GM18861 (cell line): ENCODE measurements around the gene TMEM63B.
A peak's percentile ranks its signal among the peaks of the same experiment; 100 is the strongest.
"Not testable (repeated sequence)": the region's sequence is repeated elsewhere in the genome, so short reads cannot be mapped to it uniquely, and the experiment has no call there.

ENCODE experiments used
- ATAC-seq: cut with Tn5 transposase; IDR thresholded peaks from one replicate; pipeline ENCODE4 v1.9.1; 2021; ENCODE audit not compliant: unreplicated experiment

TMEM63B gene

GRCh38 chr6:44094403-44095242 lies 32.7 kb upstream of the TMEM63B start:
- ATAC-seq = no peak

- not testable (repeated sequence) for ATAC-seq
Measured at GRCh38 chr6:44095243-44095623, 32.1 kb upstream of the TMEM63B start.

- ATAC-seq = peak; percentile 49
Measured at GRCh38 chr6:44096612-44097011, 30.7 kb upstream of the TMEM63B start.

GRCh38 chr6:44097782-44098317 lies 29.5 kb upstream of the TMEM63B start:
- ATAC-seq = no peak

GRCh38 chr6:44099192-44099591 lies 28.2 kb upstream of the TMEM63B start:
- no peak for ATAC-seq

- ATAC-seq = no peak
Measured at GRCh38 chr6:44100088-44100550, 27.2 kb upstream of the TMEM63B start.

GRCh38 chr6:44101832-44102231 lies 25.5 kb upstream of the TMEM63B start:
- no peak for ATAC-seq

GRCh38 chr6:44102527-44102926 lies 24.8 kb upstream of the TMEM63B start:
- no peak for ATAC-seq

- no peak for ATAC-seq
Measured at GRCh38 chr6:44104481-44105021, 22.8 kb upstream of the TMEM63B start.

- ATAC-seq = no peak
Measured at GRCh38 chr6:44105146-44105545, 22.2 kb upstream of the TMEM63B start.

- ATAC-seq = no peak
Measured at GRCh38 chr6:44105993-44106740, 21.2 kb upstream of the TMEM63B start.

GRCh38 chr6:44107017-44107416 lies 20.3 kb upstream of the TMEM63B start:
- ATAC-seq = no peak

GRCh38 chr6:44108471-44108870 lies 18.9 kb upstream of the TMEM63B start:
- ATAC-seq = no peak

- no peak for ATAC-seq
Measured at GRCh38 chr6:44109212-44109611, 18.1 kb upstream of the TMEM63B start.

GRCh38 chr6:44110005-44110676 lies 17.2 kb upstream of the TMEM63B start:
- no peak for ATAC-seq

- no peak for ATAC-seq
Measured at GRCh38 chr6:44110966-44111365, 16.4 kb upstream of the TMEM63B start.

GRCh38 chr6:44111434-44112417 lies 15.6 kb upstream of the TMEM63B start:
- ATAC-seq = no peak

GRCh38 chr6:44113414-44113813 lies 13.9 kb upstream of the TMEM63B start:
- no peak for ATAC-seq

GRCh38 chr6:44115866-44116265 lies 11.5 kb upstream of the TMEM63B start:
- no peak for ATAC-seq
